Measurements from ENCODE around the gene PDLIM5. TPM values are rescaled to one million over a fixed set of nuclear protein-coding genes. Genes with fewer than 3 reads are reported as not detected.

The PDLIM5 gene
- total RNA-seq, 1 experiment from 2014 or later, result 58.0 TPM

DNA sequence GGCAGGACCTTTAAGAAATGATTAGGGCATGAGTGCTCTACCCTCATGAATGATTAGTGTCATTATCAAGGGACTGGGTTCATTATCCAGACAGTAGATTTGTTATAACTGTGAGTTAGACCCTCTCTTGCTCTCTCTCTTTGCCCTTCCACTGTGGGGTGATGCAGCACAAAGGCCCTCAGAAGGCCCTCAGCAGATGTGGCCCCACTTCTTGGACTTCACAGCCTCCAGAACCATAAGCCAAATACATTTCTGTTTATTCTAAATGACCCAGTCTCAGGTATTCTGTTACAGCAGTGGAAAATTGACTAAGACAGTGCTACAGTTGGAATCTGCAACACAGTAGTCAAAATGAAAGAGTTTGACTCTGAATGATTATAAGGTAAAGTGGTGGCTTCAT, 17.2 kb upstream of the PDLIM5 start:
- Histone ChIP-seq H3K9ac (ENCODE audit: extremely low read depth, insufficient read length, low read length) (no peak overlapping the region), H3K27me3 (ENCODE audit: insufficient read depth, low read length) (no peaks in the 10 kb centered on the region), H3K18ac (ENCODE audit: insufficient read length, low read depth, low read length) (no peak overlapping the region), H2AK5ac (ENCODE audit: insufficient read length, low read length) (no peak overlapping the region), H4K5ac (ENCODE audit: insufficient read length, low read depth, low read length) (no peak overlapping the region), H3K23ac (ENCODE audit: insufficient read length, low read depth, low read length) (no peak overlapping the region), H3K79me2 (ENCODE audit: insufficient read depth, low read length) (no peaks in the 10 kb centered on the region), H3K23me2 (ENCODE audit: insufficient read length, low read depth, low read length, poor library complexity, severe bottlenecking) (no peaks in the 10 kb centered on the region), H4K91ac (ENCODE audit: insufficient read length, low read depth, low read length) (no peak overlapping the region), H3K14ac (ENCODE audit: insufficient read depth, low read length) (no peak overlapping the region), H3K4ac (ENCODE audit: low read depth, low read length) (no peak overlapping the region), H3K9me3 (ENCODE audit: control insufficient read depth, low read depth, low read length) (no peaks in the 10 kb centered on the region), H2BK5ac (ENCODE audit: insufficient read length, low read length) (no peak overlapping the region), H2BK15ac (ENCODE audit: low read depth, low read length) (no peak overlapping the region), H3K56ac (ENCODE audit: insufficient read length, low read depth, low read length) (no peak overlapping the region), H4K8ac (replicated peaks; ENCODE audit: insufficient read length, low read depth, low read length) (no peak overlapping the region), H3K79me1 (ENCODE audit: insufficient read depth, low read depth, low read length, poor library complexity, severe bottlenecking) (no peaks in the 10 kb centered on the region), H3K27ac (ENCODE audit: insufficient read length, low read depth, low read length) (no peak overlapping the region), H2AFZ (ENCODE audit: low read length) (no peak overlapping the region), H3K4me1 (ENCODE audit: insufficient read depth, low read length) (no peaks in the 10 kb centered on the region), H3T11ph (ENCODE audit: low read length) (no peak overlapping the region), H2BK20ac (ENCODE audit: low read depth, low read length, poor library complexity, severe bottlenecking) (no peak overlapping the region), H2BK12ac (ENCODE audit: insufficient read length, low read depth, low read length) (no peak overlapping the region), H3K4me2 (ENCODE audit: insufficient read depth, insufficient read length, low read length) (no peak overlapping the region), H4K20me1 (ENCODE audit: control insufficient read depth, insufficient read depth, insufficient read length) (no peaks in the 10 kb centered on the region), H2BK120ac (ENCODE audit: low read depth, low read length, poor library complexity, severe bottlenecking) (no peak overlapping the region)
- Mint-ChIP-seq H3K9me3 (peaks cover 0 to 3% of the 10 kb centered on the region in 2 experiments; a peak in 1 of 5 replicates), H3K27ac (peak overlapping the region in 1 of 3 experiments; percentile 13; a peak in 1 of 7 replicates), H3K4me1 (peaks cover 8 to 10% of the 10 kb centered on the region in 2 experiments), H3K27me3 (ENCODE audit: low read depth) (no peaks in the 10 kb centered on the region), H3K36me3 (ENCODE audit: insufficient read depth in 1 of 3, low read depth in 3 of 3) (no peaks in the 10 kb centered on the region), H3K4me3 (no peak overlapping the region)
- no peak for TF ChIP-seq CTCF (conservative IDR thresholded peaks at IDR 0.05)
- DNase-seq, result no peak

Measured in H9 (cell line).